ENCODE measurements around the gene NKTR. TPM values are rescaled to one million over a fixed set of nuclear protein-coding genes. Genes with fewer than 3 reads are reported as not detected.
"Not testable (repeated sequence)": the region's sequence is repeated elsewhere in the genome, so short reads cannot be mapped to it uniquely, and the experiment has no call there.

Gene NKTR
- 118 TPM for total RNA-seq (ENCODE audit: unreplicated experiment)
- long read RNA-seq, partial matches to known transcripts: 23 of 35 reads
- long read RNA-seq, other reads (novel, unspliced or antisense): 10 of 35 reads

DNA sequence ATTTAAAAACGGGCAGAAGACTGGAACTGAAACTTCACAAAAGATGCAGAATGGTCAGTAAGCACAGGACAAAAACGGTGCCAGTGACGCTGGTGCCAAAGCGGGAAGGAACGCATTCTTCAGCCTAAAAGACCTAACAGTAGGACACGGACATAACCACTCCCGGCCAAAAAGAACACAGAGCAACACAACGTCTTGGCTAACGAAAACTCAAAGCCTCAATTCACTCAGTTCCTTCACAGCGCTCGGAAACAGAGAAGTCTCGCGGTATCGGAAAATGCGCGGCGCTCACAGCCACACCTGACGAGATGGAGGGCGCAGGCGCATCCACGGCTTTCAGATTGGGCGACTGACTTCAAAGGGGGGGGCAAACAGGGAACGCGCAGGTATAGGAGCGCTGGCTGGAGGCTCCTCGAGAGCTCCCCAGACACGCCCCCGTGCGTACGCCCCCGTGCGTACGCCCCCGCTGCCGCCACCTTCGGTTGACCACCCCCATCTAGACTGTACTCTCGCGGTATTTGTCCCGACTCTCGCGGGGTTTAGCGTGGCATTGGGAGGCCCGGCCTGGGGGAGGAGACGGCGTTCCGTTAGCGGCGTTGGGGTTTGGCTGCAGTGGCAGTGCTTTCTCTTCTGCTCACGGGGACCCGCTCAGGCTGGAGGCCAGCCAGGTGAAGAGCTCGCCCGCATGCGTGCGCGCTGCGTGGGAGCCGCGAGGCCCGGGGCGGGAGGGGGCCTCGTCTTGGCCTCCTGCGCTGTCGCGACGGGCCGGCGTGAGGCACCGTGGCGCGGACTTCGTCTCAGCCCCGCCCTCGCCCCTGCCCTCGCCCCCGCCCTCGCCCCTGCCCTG is at the start of gene NKTR:
Gene NKTR, plus strand, starts transcription at position 576 of the 847 bp plus-strand sequence. CDS start 321 bp downstream, outside the sequence.
- H3K27me3 Mint-ChIP-seq (ENCODE audit: unreplicated experiment): peaks cover 3% of the 10 kb centered on the region
- peaks cover 23% of the 10 kb centered on the region for H3K4me1 Mint-ChIP-seq (ENCODE audit: unreplicated experiment)
- no peaks in the 10 kb centered on the region for H3K9me3 Mint-ChIP-seq (ENCODE audit: unreplicated experiment)
- peak within 1 kb of the TSS; percentile 96 for H3K27ac Mint-ChIP-seq (ENCODE audit: unreplicated experiment)
- DNase-seq (ENCODE audit: low spot score): peak; percentile 100
- H3K36me3 Mint-ChIP-seq (ENCODE audit: low read depth, unreplicated experiment): peaks cover 18% of the 10 kb centered on the region
- peak within 1 kb of the TSS; percentile 92 for H3K4me3 Mint-ChIP-seq (ENCODE audit: unreplicated experiment)
- no peak for TF ChIP-seq CTCF (IDR thresholded peaks at IDR 0.05; ENCODE audit: unreplicated experiment)

DNA sequence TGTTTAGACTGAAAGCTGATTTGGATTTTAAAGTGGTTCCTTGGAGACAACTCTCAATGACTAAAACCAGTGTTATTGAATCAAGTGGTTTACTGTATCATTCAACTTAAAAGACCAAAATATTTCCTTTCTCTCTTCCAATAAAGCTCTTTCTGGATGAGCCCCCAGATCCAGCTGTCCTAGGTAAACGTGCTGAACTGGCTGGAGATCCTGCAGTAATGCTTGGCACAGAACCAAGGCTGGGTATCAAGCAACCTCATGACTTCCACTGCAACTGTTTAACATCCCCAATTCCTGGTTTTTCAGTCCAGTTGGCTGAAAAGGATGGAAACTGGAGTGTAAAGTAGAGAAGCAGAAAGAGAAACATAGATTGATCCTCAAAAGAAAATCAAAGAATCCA is 47.7 kb upstream of the NKTR start:
- no peak for TF ChIP-seq CTCF (IDR thresholded peaks at IDR 0.05; ENCODE audit: unreplicated experiment)
- no peak overlapping the region for H3K27ac Mint-ChIP-seq (ENCODE audit: unreplicated experiment)
- no peaks in the 10 kb centered on the region for H3K9me3 Mint-ChIP-seq (ENCODE audit: unreplicated experiment)
- H3K4me3 Mint-ChIP-seq (ENCODE audit: unreplicated experiment): no peak overlapping the region
- peaks cover 24% of the 10 kb centered on the region for H3K36me3 Mint-ChIP-seq (ENCODE audit: low read depth, unreplicated experiment)
- H3K27me3 Mint-ChIP-seq (ENCODE audit: unreplicated experiment): peaks cover 2% of the 10 kb centered on the region
- H3K4me1 Mint-ChIP-seq (ENCODE audit: unreplicated experiment): peaks cover 31% of the 10 kb centered on the region
- DNase-seq (ENCODE audit: low spot score): no peak

GRCh38 chr3:42556089-42556632 is 44.3 kb upstream of the NKTR start:
- peaks cover 32% of the 10 kb centered on the region for H3K36me3 Mint-ChIP-seq (ENCODE audit: low read depth, unreplicated experiment)
- TF ChIP-seq CTCF (IDR thresholded peaks at IDR 0.05; ENCODE audit: unreplicated experiment): no peak
- peaks cover 2% of the 10 kb centered on the region for H3K27me3 Mint-ChIP-seq (ENCODE audit: unreplicated experiment)
- DNase-seq (ENCODE audit: low spot score): peak; percentile 21
- H3K4me3 Mint-ChIP-seq (ENCODE audit: unreplicated experiment): no peak overlapping the region
- no peaks in the 10 kb centered on the region for H3K9me3 Mint-ChIP-seq (ENCODE audit: unreplicated experiment)
- H3K4me1 Mint-ChIP-seq (ENCODE audit: unreplicated experiment): peaks cover 23% of the 10 kb centered on the region
- peak overlapping the region; percentile 95 for H3K27ac Mint-ChIP-seq (ENCODE audit: unreplicated experiment)

DNA sequence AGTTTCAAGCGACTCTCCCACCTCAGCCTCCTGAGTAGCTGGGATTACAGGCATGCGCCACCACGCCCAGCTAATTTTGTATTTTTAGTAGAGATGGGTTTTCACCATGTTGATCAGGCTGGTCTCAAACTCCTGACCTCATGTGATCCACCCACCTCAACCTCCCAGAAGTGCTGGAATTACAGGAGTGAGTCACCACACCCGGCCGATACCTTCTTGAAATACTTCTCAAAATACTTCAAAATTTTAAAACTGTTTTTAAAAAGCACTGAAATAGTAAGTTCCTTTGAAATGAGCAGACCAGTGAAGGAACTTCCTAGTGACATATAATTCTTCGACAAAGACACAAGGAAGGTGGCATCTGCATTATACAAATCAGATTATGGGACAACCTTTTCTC is 43.7 kb upstream of the NKTR start:
- Mint-ChIP-seq H3K27ac (ENCODE audit: unreplicated experiment) (peak overlapping the region; percentile 95), H3K4me1 (ENCODE audit: unreplicated experiment) (peaks cover 23% of the 10 kb centered on the region), H3K36me3 (ENCODE audit: low read depth, unreplicated experiment) (peaks cover 35% of the 10 kb centered on the region)
- not testable (repeated sequence) for H3K9me3 Mint-ChIP-seq (ENCODE audit: unreplicated experiment); DNase-seq (ENCODE audit: low spot score); H3K4me3 Mint-ChIP-seq (ENCODE audit: unreplicated experiment); H3K27me3 Mint-ChIP-seq (ENCODE audit: unreplicated experiment)

DNA sequence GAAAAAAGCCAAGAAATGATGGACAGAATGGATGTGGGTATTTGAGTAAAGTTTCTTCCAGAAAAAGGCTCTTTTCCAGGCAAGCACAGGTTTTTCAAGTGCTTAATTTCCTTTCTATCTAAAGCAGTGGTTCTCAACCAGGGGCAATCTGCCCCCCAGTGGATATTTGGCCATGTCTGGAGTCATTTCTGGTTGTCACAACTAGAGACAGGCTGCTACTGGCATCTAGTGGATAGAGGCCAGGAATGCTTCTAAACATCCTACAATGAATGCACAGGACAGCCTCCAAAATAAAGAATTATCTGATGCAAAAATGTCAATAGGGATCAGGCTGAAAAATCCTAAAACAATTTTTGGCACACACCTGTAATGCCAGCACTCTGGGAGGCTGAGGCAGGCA is 42.6 kb upstream of the NKTR start:
- no peak for DNase-seq (ENCODE audit: low spot score)
- Mint-ChIP-seq H3K9me3 (ENCODE audit: unreplicated experiment) (no peaks in the 10 kb centered on the region), H3K36me3 (ENCODE audit: low read depth, unreplicated experiment) (peaks cover 34% of the 10 kb centered on the region), H3K4me3 (ENCODE audit: unreplicated experiment) (no peak overlapping the region), H3K4me1 (ENCODE audit: unreplicated experiment) (peaks cover 23% of the 10 kb centered on the region), H3K27me3 (ENCODE audit: unreplicated experiment) (peaks cover 2% of the 10 kb centered on the region), H3K27ac (ENCODE audit: unreplicated experiment) (no peak overlapping the region)
- TF ChIP-seq CTCF (IDR thresholded peaks at IDR 0.05; ENCODE audit: unreplicated experiment): no peak
